Activated B cell treated with CpG ODN at 0.5 μM for 24 hours (primary cell): Measurements from ENCODE around the gene SRSF5. TPM values are rescaled to one million over a fixed set of nuclear protein-coding genes. Genes with fewer than 3 reads are reported as not detected.

Experiments
- ATAC-seq: fragments of 200-7000 bp; cut with Tn5 transposase; one replicate; pipeline ENCODE4 v1.10.0; 2021; ENCODE audit warnings: low read depth, mild to moderate bottlenecking, moderate library complexity
- CTCF ChIA-PET: fragments of 350-600 bp; sonication (Branson Sonifier 250); formaldehyde crosslinking; loops from one replicate; lab custom pipeline; 2021; ENCODE audit warnings: antibody characterized with exemption; lab: Charles Lee
- POLR2A ChIA-PET: fragments of 350-600 bp; sonication (Branson Sonifier 250); formaldehyde crosslinking; loops from one replicate; lab custom pipeline; 2021; ENCODE audit warnings: antibody characterized with exemption; lab: Charles Lee
- DNase-seq: peaks from one replicate; pipeline ENCODE4 v3.0.0; 2022
- H3K27ac Mint-ChIP-seq: one replicate; pipeline ENCODE4 v1.8.0; 2020; ENCODE audit warnings: mixed read lengths
- H3K27me3 Mint-ChIP-seq: one replicate; pipeline ENCODE4 v1.8.0; 2021; ENCODE audit warnings: mixed read lengths
- H3K36me3 Mint-ChIP-seq: one replicate; pipeline ENCODE4 v1.8.0; 2021; ENCODE audit warnings: low read depth, mixed read lengths
- H3K4me1 Mint-ChIP-seq: one replicate; pipeline ENCODE4 v1.8.0; 2021; ENCODE audit warnings: mixed read lengths
- H3K4me3 Mint-ChIP-seq: one replicate; pipeline ENCODE4 v1.8.0; 2020; ENCODE audit warnings: mild to moderate bottlenecking, mixed read lengths
- H3K9me3 Mint-ChIP-seq: one replicate; pipeline ENCODE4 v1.8.0; 2020; ENCODE audit warnings: mixed read lengths
- intact Hi-C: fragments of 100-400 bp; cut with micrococcal nuclease; formaldehyde crosslinking; loops from one replicate; pipeline ENCODE4 v1.15.1; 2024
- total RNA-seq: library from RNA; stranded (reverse); gene quantifications from 2 replicates; pipeline ENCODE4 v1.2.3, GENCODE V29; 2022
- TF ChIP-seq, protein P1 (sequence below): fragments of 200-600 bp; IDR thresholded peaks from one replicate; pipeline ENCODE4 v1.8.0; 2022; ENCODE audit warnings: antibody characterized with exemption, mild to moderate bottlenecking

SRSF5 gene
- total RNA-seq, 1 donor from 2014 or later = 422 TPM

DNA sequence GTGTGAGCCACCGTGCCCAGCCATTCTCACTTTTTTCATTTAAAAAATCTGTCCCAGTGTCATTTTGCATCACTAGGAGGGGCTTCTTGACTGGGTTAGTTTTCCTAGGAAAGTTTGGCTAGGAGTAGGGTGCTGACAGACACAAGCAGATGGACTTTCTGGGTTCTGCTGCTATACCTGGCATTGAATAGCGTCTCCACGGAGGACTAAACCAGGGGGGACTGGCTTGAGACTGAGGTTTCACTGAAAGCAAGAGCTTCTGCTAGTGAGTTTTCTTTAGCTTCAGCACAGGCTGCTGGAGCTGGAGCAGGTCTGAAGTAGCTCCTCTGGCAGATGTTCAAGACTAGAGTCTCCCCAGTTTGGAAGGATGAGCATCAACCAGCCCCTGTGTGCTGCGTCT lies 28.7 kb downstream of the SRSF5 start:
- POLR2A ChIA-PET = no interaction called here
- Mint-ChIP-seq H3K27ac (no peak overlapping the region), H3K36me3 (no peaks in the 10 kb centered on the region)

DNA sequence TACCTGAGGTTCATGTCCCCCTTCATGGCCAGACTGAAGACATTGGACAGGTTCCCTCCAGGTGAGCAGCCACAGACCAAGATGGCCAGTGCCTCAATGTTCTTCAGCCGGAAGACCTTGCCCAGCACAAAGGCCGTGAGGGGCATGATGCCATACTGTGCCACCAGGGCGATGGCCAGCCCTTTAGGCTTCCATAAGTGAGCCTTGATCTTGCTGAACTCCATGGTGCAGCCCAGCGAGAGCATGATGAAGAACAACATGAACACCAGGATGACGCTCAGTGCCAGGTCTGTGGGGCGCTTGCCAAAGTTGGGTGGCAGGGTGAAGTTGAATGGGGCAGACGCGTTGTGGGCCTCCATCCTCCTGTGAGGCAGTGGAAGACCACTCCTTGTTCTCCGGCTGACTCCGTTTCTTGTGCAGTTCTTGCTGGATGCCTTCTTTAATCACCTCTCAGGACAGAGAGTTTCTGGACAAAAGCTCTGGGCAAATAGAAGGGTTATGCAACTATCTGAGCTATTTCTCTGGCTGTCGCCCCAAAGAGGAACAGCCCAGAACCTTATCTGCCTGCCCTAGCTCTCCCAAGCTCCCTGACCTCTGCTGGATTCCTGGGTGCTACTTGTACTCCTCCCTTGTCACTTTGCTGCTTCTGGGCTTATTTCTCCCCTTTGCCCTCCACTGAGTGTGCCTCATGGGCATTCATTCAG lies 30.0 kb downstream of the SRSF5 start, which contains the start of gene SLC10A1:
Gene SLC10A1 (minus strand): TSS at position 445 of the 704 bp plus-strand sequence. CDS start 86 bp downstream, at position 359.
- Mint-ChIP-seq H3K27me3 (peaks cover 8% of the 10 kb centered on the region), H3K27ac (no peak within 1 kb of the TSS), H3K36me3 (no peaks in the 10 kb centered on the region), H3K4me1 (no peaks in the 10 kb centered on the region), H3K9me3 (peaks cover 5% of the 10 kb centered on the region), H3K4me3 (no peak within 1 kb of the TSS)
- no peak for ATAC-seq
- ChIA-PET POLR2A (no interaction called here), CTCF (no interaction called here)
- intact Hi-C loops = no loop called here
- no peak for DNase-seq
- TF ChIP-seq, protein P1, sequence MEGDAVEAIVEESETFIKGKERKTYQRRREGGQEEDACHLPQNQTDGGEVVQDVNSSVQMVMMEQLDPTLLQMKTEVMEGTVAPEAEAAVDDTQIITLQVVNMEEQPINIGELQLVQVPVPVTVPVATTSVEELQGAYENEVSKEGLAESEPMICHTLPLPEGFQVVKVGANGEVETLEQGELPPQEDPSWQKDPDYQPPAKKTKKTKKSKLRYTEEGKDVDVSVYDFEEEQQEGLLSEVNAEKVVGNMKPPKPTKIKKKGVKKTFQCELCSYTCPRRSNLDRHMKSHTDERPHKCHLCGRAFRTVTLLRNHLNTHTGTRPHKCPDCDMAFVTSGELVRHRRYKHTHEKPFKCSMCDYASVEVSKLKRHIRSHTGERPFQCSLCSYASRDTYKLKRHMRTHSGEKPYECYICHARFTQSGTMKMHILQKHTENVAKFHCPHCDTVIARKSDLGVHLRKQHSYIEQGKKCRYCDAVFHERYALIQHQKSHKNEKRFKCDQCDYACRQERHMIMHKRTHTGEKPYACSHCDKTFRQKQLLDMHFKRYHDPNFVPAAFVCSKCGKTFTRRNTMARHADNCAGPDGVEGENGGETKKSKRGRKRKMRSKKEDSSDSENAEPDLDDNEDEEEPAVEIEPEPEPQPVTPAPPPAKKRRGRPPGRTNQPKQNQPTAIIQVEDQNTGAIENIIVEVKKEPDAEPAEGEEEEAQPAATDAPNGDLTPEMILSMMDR = no peak

More for the DNA sequence above, 28.7 kb downstream of the SRSF5 start:
- TF ChIP-seq, protein P1 = no peak
- Mint-ChIP-seq H3K27me3 (peaks cover 2% of the 10 kb centered on the region), H3K4me3 (no peak overlapping the region), H3K9me3 (peaks cover 2% of the 10 kb centered on the region), H3K4me1 (peaks cover 3% of the 10 kb centered on the region)
- CTCF ChIA-PET = no interaction called here
- no peak for ATAC-seq
- intact Hi-C loops = no loop called here
- DNase-seq = no peak

DNA sequence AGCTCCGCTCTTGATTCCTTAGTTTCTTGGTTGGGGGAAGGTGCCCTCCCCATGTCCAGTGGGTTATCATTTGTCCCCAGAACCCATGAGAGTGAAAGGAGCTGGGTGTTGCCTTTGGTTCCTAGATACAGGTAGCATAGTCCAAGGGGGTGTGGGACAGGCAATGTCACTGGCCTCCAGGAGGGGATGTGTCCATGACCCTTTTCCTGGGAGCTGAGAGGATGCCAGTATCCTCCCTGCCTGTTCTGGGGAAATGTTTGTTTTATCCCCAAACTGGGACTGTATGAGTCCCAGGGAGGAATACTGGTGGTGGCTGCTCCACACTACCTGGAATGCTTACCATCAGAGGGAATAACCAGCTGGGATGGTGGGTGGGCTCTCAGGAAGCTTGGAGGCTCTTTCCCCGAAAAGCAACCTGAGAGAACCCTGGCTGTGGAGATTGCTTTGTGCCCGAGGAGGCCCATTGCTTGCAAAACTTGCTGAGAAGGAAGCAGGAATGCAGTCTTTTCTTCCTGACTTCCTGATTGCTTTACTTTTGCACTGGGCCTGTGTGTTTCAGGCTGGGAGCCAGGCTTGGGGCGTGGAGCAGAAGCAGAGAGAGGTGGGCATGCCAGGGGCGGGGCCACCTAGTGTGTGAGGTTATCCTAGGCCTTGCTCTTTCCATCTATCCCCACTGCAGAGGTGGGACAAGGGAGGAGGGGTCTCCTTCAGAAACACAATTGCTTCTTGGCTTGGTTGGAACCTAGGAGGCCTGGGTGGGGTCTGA lies 30.8 kb downstream of the SRSF5 start:
- no peak for DNase-seq
- H3K9me3 Mint-ChIP-seq = peaks cover 5% of the 10 kb centered on the region
- no peak overlapping the region for H3K4me3 Mint-ChIP-seq
- intact Hi-C loops = no loop called here
- ChIA-PET POLR2A (no interaction called here), CTCF (no interaction called here)
- no peak for ATAC-seq
- H3K27me3 Mint-ChIP-seq = peaks cover 8% of the 10 kb centered on the region
- TF ChIP-seq, protein P1 = no peak
- H3K36me3 Mint-ChIP-seq = no peaks in the 10 kb centered on the region
- H3K4me1 Mint-ChIP-seq = no peaks in the 10 kb centered on the region
- H3K27ac Mint-ChIP-seq = no peak overlapping the region

GRCh38 chr14:69798339-69798735 lies 31.4 kb downstream of the SRSF5 start:
- Mint-ChIP-seq H3K27me3 (peaks cover 8% of the 10 kb centered on the region), H3K27ac (no peak overlapping the region), H3K4me3 (no peak overlapping the region), H3K36me3 (no peaks in the 10 kb centered on the region), H3K9me3 (peaks cover 5% of the 10 kb centered on the region), H3K4me1 (no peaks in the 10 kb centered on the region)
- CTCF ChIA-PET = no interaction called here
- TF ChIP-seq, protein P1 = no peak
- POLR2A ChIA-PET = no interaction called here
- no peak for DNase-seq
- no peak for ATAC-seq
- intact Hi-C loops = no loop called here

GRCh38 chr14:69803753-69804152 lies 36.8 kb downstream of the SRSF5 start:
- Mint-ChIP-seq H3K4me3 (no peak overlapping the region), H3K4me1 (no peaks in the 10 kb centered on the region), H3K36me3 (no peaks in the 10 kb centered on the region), H3K27ac (no peak overlapping the region), H3K9me3 (peaks cover 5% of the 10 kb centered on the region), H3K27me3 (peaks cover 8% of the 10 kb centered on the region)
- intact Hi-C loops = no loop called here
- no peak for DNase-seq
- TF ChIP-seq, protein P1 = no peak
- no peak for ATAC-seq
- CTCF ChIA-PET = no interaction called here
- POLR2A ChIA-PET = no interaction called here
